ENCODE measurements around the gene RAB7A.

Gene RAB7A

DNA sequence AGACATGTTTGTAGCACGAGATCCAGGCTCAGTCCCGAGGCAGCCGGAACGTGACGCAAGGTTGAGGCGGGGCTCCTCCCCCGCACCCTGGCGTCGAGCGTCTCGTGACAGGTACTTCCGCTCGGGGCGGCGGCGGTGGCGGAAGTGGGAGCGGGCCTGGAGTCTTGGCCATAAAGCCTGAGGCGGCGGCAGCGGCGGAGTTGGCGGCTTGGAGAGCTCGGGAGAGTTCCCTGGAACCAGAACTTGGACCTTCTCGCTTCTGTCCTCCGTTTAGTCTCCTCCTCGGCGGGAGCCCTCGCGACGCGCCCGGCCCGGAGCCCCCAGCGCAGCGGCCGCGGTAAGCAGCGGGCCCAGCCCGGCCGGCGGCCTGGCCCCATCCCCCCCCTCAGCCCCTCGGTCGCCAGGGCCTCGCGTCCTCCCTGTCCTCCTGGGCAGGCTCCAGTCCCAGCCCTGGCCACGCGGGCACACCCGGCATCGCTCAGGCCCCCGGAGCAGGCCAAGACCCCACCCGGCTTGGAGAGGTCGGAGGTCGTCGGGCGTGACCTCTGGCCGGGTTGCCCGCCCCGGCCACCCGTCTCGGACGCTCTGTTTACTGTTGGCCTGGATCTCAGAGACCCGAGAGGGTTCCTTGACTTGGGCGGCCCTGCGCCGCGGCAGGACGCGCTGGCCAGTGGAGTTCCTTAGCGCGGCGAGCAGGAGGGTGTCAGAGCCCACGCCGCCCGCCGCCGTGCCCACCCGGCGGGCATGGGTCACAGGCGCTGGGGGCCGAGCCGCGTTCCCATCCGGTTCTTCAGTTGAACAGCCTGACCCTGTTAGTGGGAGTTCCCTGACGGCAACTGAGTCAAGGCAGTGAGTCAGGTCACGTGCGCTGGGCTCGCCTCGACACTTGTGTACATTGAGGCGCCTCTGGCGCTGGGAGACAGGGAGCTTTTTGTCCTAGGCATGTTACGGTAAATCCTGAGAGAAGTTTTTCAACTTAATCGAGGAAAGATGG lies at the start of gene RAB7A:
RAB7A (plus strand) TSS at position 161 of the 994 bp plus-strand sequence. CDS start 69,185 bp downstream, outside the sequence.
- peak; percentile 93 to 94 for DNase-seq (ENCODE audit: low read depth in 2 of 2)

DNA sequence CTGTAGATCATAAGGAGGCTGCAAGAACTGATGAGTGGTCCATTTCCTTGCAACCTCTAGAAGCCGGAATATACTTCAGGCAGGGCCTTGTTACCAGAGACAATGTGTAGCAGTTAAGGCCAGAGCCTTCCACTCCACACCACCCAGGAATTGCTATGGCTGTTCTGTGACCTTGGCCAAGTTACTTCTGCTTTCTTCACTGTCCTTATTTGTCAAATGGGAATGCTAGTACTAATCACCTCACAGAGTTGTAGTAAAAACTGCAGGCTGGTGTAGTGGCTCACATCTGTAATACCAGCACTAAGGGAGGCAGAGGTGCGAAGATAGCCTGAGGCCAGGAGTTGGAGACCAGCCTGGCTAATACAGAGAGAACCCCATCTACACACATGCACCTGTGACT lies 46.6 kb upstream of the RAB7A start:
- no peak for DNase-seq (ENCODE audit: low read depth in 2 of 2)

- peak; percentile 90 to 94 for DNase-seq (ENCODE audit: low read depth in 2 of 2)
These were observed 45.2 kb upstream of the RAB7A start for GRCh38 chr3:128680603-128681368.

DNA sequence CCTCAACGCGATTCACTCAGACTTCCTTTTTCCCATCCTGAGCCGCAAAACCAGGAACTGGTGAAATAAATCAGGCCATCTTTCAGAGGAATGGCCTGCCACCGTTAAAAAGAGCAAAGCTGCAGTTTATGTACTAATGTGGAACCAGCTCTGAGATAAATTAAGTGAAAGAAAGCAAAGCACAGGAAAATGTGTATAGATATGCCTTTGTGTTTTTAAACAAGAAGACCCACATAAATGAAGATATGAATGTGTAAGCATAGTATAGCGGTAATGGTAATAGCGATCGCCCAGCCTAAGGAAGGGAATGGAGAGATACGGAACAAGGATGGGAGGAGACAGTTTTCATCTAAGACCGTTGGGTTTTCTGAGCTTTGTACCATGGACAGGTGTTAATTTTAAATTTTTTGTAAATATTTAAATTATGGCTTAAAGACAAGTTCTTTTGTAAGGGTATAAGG lies 44.6 kb upstream of the RAB7A start:
- no peak for DNase-seq (ENCODE audit: low read depth in 2 of 2)

GRCh38 chr3:128683957-128684356 lies 42.0 kb upstream of the RAB7A start:
- DNase-seq (ENCODE audit: low read depth in 2 of 2): no peak

DNA sequence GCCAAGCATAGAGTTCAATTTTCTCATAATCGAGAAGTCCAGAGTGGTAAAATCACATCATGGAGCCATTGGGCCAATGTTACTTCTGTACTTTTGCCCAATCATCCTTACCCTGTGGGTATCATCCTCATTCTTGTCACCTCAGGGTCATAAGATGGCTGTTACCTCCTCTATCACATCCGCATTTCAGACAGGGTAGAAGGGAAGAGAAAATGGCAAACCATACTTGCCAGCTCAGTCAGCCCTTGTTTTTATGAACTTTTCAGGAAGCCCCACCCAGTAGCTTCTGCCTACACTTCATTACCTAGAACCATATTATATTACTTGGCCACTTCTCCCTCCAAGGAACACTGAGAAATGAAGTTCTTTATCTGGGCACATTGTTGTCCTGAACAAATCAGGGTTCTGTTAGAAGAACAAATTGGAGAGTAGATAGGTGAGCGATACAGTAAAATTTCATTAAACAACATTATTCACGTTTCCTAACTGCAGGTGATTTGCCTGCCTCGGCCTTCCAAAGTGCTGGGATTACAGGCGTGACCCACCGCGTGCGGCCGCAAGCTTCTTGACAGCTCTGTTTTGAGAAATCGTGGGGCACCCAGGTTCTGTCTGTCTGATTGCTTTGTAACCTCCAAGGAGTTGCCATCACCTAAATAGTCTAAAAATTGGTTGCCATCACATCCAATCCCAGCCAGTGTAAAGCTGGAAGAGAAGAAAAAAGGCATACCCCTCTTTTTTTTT lies 40.8 kb upstream of the RAB7A start:
- no peak for DNase-seq (ENCODE audit: low read depth in 2 of 2)

GRCh38 chr3:128686465-128686864 lies 39.5 kb upstream of the RAB7A start:
- no peak for DNase-seq (ENCODE audit: low read depth in 2 of 2)

DNA sequence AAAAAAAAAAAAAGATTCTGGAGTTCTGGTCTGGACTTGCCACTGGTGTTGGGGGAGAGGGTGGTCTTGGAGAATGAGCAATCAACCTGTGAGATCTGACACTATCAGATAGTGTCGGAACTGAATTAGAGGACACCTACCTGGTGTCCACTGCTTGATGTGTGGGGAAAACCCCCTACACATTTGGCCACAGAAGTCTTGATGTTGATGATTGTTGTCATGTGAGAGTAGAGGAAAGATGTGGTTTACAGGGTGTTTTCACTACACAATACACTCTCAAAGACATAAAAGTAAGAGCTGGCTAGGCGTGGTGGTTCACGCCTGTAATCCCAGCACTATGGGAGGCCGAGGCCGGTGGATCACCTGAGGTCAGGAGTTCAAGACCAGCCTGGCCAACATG lies 36.9 kb upstream of the RAB7A start:
- DNase-seq (ENCODE audit: low read depth in 2 of 2): no peak

DNA sequence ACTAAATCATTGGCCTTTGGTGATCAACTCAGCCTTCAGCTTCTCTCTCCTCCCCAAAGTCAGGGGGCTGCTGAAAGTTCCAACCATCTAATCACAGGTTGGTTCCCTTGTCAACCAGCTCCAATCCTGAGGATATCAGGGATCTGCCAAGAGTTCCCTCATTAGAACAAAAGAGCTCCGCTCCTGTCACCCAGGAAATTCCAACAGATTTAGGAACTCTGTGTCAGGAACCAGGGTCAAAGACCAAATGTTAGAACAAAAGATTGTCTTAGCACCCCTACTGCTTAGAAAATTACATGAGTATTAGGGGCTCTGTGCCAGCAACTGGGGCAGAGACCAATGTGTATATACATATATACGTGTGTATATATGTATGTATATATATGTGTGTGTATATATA lies 32.3 kb upstream of the RAB7A start:
- no peak for DNase-seq (ENCODE audit: low read depth in 2 of 2)

DNA sequence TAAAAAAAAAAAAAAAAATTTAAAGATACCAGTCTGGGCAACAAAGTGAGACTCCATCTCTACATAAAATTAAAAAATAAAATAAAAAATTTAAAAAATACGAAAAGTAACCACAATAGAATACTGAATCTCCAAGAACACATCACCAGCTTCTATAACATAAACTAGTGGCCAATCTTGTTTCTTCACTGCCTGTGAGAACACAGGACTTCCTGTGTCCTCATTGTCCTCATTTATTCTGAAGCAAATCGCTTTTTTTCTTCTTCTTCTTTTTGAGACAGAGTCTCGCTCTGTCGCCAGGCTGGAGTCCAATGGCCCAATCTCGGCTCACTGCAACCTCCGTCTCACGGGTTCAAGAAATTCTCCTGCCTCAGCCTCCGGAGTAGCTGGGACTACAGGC lies 28.6 kb upstream of the RAB7A start:
- no peak for DNase-seq (ENCODE audit: low read depth in 2 of 2)

GRCh38 chr3:128698211-128699047 lies 27.6 kb upstream of the RAB7A start:
- DNase-seq (ENCODE audit: low read depth in 2 of 2): no peak

- DNase-seq (ENCODE audit: low read depth in 2 of 2): no peak
These were observed 24.4 kb upstream of the RAB7A start for GRCh38 chr3:128701342-128702212.

DNA sequence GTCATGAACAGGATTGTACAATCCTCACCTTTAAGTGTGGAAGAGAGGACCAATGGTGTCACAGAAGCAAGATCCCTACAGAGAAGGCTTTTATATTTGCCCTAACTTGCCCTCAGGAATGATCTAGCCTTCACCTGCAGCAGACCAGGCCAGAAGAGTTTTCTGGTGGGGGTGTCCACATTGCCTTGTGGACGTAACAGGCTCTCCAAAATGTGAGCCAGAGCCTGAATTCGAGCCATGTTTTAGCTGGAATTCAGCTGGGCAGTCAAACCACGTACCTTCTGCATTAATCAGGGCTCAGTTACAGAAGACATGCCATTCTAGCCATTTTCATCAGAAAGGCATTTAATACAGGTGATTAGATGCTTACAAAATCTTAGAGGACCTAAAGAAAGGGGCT lies 23.6 kb upstream of the RAB7A start:
- no peak for DNase-seq (ENCODE audit: low read depth in 2 of 2)

GRCh38 chr3:128703561-128703960 lies 22.4 kb upstream of the RAB7A start:
- no peak for DNase-seq (ENCODE audit: low read depth in 2 of 2)

DNA sequence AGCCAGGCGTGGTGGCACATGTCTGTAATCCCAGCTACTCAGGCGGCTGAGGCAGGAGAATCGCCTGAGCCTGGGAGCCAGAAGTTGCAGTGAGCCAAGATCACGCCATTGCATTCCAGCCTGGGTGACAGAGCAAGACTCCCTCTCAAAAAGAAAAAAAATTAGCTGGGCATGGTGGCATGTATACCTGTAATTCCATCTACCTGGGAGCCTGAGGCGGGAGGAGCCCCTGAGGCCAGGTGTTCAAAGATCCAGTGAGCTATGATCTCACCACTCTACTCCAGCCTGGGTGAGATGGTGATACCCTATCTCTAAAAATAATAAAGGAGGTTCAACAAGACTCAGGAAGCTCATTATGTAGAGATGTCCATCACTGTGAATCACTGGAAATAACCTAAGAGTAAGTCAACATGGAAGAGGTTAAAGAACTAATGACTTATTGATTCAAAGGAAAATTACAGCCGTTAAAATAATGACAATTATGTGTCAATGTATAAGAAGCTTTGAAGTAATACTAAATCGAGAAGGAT lies 19.8 kb upstream of the RAB7A start:
- no peak for DNase-seq (ENCODE audit: low read depth in 2 of 2)

DNA sequence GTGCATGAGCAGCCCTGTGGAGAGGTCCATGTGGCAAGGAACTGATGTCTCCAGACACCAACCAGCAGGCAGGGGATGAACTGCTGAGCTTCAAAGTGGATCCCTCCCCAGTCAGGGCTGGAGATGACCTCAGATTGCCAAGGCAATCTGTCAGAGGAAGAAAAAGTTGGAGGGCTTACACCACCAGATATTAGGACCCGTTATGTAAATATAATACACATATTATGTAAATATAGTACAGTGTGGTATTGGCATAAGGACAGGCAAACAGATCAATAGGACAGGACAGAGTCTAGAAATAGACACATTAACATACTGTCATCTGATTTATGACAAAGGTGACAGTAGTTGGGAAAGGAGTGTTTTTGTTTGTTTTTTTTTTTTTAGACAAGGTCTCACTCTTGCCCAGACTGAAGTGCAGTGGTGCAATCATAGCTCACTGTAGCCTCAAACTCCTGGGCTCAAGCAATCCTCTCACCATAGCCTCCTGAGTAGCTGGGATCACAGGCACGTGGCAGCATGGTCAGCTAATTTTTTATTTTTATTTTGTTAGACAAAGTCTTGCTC lies 18.0 kb upstream of the RAB7A start:
- no peak for DNase-seq (ENCODE audit: low read depth in 2 of 2)

GRCh38 chr3:128709038-128709437 lies 16.9 kb upstream of the RAB7A start:
- DNase-seq (ENCODE audit: low read depth in 2 of 2): no peak

DNA sequence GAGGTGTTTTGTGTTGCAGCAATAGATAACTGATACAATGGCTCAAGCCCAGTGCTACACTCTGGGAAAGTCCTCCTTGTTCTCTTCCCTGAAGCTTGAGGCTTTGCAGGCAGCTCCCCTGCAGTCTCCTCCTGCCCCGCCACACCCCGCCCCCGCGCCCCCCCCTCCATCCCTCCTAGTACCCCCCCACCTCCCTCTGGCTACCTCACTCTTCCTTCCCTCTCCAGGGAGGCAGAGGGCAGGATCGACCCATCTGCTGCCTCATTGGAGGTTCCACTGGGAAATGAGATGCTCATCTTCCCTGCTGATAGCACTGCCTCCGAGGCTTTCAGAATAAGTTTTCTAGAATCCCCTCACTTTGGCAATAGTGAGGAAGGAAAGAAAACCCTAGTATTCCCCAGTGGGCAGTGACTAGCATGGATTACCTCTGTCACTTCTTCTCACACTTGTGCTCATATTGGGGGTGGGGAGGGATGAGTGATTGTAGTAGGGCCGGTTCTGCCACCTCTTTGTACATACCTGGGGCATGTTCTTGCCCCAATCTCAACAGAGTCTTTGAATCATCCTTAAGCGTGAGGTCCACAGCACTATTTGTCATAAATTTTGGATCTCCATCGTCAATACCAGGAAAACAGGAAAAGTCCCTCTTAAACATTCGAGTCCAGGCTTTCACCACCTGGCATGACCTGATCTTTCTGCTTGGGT lies 16.3 kb upstream of the RAB7A start:
- DNase-seq (ENCODE audit: low read depth in 2 of 2): no peak
